Activated CD8-positive, alpha-beta memory T cell treated with anti-CD3 and anti-CD28 coated beads, Interleukin-2, amount 50 U/mL, for 24 hours (primary cell): ENCODE results near the gene COLEC11.

Experiments used
- DNase-seq: peaks from one replicate; pipeline ENCODE4 v3.0.0-alpha.2; 2020; ENCODE audit errors: extremely low read depth

The COLEC11 gene

GRCh38 chr2:3639015-3639630 is 44.2 kb downstream of the COLEC11 start:
- DNase-seq, result no peak

- no peak for DNase-seq
Observed at GRCh38 chr2:3639653-3640052, 44.7 kb downstream of the COLEC11 start.

GRCh38 chr2:3641181-3641580 is 46.3 kb downstream of the COLEC11 start:
- DNase-seq, result no peak

GRCh38 chr2:3641841-3642421 is 47.0 kb downstream of the COLEC11 start:
- no peak for DNase-seq

- no peak for DNase-seq
Observed at GRCh38 chr2:3642521-3643215, 47.8 kb downstream of the COLEC11 start.

GRCh38 chr2:3643371-3644245 is 48.7 kb downstream of the COLEC11 start:
- DNase-seq, result no peak

- no peak for DNase-seq
Observed at GRCh38 chr2:3644246-3644525, 49.3 kb downstream of the COLEC11 start.

GRCh38 chr2:3644891-3645605 is 50.1 kb downstream of the COLEC11 start:
- DNase-seq, result no peak

- no peak for DNase-seq
Observed at GRCh38 chr2:3645745-3646389, 51.0 kb downstream of the COLEC11 start.

- DNase-seq, result no peak
Observed at GRCh38 chr2:3646446-3646845, 51.5 kb downstream of the COLEC11 start.

- no peak for DNase-seq
Observed at GRCh38 chr2:3647246-3647645, 52.3 kb downstream of the COLEC11 start.

GRCh38 chr2:3647831-3648651 is 53.1 kb downstream of the COLEC11 start:
- no peak for DNase-seq

GRCh38 chr2:3648652-3649177 is 53.8 kb downstream of the COLEC11 start:
- DNase-seq, result no peak

GRCh38 chr2:3649581-3649980 is 54.7 kb downstream of the COLEC11 start:
- no peak for DNase-seq

- DNase-seq, result no peak
Observed at GRCh38 chr2:3650140-3650920, 55.4 kb downstream of the COLEC11 start.

GRCh38 chr2:3651691-3652648 is 57.1 kb downstream of the COLEC11 start:
- peak; percentile 19 for DNase-seq

- DNase-seq, result no peak
Observed at GRCh38 chr2:3652896-3653625, 58.1 kb downstream of the COLEC11 start.

- no peak for DNase-seq
Observed at GRCh38 chr2:3654011-3654410, 59.1 kb downstream of the COLEC11 start.
